IPS DF 4.7 (cell line): Measurements from ENCODE around the gene NR1I3.
"Not testable (repeated sequence)": the region's sequence is repeated elsewhere in the genome, so short reads cannot be mapped to it uniquely, and the experiment has no call there.

Experiments
- DNase-seq: peaks from one replicate; pipeline ENCODE4 v3.0.0-alpha.2; 2013; ENCODE audit warnings: low spot score; ENCODE audit errors: extremely low read depth

The NR1I3 gene

DNA sequence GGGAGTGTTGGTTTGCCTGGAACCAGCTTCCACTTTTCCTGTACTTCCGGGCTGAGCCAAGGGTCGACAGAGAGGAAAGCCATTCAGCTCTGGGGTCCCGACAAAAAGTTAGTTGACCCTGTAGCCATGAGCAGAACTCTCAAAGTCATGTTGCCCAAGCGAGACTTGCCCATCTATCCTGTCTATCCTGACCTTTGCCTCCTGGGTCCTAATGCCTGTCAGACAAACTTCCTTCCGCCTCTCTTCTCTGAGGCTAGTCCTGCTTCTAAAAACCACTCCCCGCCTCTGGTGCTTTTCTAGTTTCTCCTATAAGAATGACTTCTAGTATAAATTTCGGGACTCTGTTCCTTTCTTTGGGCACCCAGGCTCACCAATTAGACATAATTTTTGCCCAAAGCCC, 12.8 kb upstream of the NR1I3 start:
- no peak for DNase-seq

DNA sequence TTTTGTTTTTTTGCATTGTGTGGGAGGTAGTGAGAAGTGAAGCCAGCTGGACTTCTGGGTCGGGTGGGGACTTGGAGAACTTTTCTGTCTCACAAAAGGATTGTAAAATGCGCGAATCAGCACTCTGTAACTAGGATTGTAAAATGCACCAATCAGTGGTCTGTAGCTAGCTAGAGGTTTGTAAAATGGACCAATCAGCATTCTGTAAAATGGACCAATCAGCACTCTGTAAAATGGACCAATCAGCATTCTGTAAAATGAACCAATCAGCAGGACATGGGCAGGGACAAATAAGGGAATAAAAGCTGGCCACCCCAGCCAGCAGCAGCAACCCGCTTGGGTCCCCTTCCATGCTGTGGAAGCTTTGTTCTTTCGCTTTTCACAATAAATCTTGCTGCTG, 12.1 kb upstream of the NR1I3 start:
- DNase-seq = not testable (repeated sequence)

DNA sequence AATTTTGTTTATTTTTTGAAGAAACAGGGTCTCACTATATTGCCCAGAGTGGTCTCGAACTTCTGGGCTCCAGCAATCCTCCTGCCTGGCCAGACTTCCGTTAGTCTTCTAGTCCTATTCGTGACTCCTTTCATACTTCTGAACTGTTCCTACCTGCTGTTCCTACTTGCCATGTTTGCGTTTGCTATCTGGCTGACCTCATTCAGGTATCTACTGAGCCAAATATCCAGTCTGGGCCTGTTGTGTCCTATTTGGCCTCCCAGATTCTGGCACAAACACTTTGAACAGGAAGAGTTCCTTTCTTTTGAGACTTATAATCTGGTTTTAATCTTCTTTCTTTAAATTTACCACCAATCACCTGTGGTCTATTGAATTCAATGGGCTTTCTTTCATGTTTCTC, 6.9 kb upstream of the NR1I3 start:
- DNase-seq = no peak

DNA sequence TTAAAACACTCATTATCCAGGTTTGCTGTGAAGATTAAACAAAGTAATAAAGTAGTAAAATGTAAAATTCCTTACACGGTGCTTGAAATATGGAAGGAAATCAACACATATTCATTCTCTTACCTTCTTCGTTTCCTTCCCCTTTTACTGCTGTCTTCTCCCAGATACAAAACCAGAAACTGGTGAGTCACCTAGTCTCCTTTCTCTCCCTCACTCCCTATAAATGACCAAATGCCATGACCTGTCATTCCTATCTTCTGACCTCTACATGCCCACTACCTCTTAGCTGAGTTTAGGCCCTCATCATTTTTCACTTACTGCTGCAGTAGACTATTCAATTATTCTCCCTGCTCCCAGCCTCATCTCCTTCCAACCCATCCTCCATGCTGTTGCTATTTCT, 4.3 kb upstream of the NR1I3 start:
- DNase-seq = no peak

DNA sequence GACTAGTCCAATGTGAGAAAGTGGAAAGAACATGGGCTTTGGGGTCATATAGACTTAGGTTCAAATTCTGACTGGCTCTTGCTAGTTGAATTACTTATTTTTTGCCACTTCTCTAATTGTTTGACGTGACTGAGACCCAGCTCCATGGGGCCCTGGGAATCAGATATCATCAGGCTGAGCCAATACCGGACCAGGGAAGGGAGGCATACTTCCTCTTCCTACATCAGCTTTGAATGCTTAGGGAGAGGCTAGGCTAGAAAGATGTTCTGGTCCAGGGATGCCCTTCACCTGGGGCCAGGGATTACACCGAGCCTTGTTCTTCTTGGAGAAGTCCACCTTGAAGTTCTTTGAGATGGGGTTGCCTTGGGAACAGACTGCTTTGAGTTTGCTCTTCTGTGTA, 3.7 kb upstream of the NR1I3 start:
- DNase-seq = no peak

DNA sequence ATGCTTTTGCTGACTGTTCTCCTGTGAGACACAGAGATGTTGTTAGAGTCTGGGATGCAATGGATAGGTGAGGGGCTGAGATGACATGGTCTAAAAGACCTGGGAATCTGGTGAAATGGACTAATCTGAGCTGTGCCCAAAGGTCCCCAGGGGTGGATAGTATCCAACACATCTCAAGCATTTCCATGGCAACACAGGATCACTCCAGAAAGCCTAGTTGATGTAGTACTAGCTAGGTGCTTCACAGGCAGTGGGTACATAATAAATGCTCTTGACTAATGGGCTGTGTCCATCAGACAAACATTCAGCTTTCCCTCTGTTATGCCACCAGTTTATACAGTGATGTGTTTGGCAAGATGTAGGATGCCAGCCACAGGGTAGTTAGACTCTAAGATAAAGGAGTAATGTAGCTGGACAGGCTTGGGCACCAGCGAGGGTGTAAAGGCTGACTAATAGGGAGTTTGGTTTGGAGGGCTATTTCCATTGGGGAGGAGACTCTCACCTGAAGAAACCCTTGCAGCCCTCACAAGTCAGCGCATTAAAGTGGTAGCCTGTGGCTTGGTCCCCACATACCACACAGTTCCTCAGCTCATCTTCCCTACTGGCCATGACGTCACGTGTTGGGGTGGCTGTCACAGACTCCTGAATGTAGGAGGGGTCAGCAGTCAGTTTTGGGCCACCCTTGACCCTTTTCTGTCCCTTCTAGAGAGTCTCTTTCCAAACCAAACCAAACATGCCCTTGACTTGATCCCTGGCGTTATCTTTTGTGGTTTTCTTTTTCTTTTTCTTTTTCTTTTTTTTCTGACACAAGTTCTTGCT, 1.8 kb downstream of the NR1I3 start:
- no peak for DNase-seq

DNA sequence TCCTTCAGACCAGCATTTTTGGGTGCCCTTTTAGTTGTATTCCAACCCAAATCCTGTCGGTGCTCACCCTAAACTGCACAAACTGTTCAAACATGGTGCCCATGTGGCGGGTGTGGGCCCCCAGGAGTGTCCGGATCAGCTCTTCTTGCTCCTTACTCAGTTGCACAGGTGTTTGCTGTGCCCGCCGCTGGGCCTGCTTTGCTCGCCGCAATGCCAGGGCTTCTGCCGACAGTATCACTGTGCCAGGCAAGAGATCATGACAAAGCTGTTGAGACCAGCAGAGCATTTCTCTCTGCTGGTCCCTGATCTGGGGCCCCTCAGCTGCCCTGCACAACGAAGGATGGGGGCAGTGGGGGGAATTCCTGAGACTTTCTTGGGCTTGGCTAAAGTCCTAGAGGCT, 4.9 kb downstream of the NR1I3 start:
- no peak for DNase-seq

DNA sequence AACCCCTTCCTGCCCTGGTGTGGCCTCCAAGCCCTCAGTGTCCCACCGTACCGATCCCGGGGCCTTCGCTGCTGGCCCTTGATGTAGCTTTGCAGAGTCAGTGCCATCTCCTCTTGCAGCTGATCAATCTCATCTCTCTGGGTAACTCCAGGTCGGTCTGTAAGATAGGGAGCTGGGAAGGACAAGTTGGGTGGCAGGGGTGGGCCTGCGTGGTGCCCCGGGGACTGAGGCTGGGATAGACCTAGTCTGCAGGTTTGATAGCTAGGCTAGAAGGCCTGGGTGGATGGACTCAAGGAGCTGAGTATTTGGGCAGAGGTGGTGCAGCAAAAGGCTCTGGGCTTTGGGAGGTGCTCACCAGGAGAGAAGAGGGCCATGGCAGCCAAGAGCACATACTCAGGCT, 7.2 kb downstream of the NR1I3 start:
- DNase-seq = no peak

DNA sequence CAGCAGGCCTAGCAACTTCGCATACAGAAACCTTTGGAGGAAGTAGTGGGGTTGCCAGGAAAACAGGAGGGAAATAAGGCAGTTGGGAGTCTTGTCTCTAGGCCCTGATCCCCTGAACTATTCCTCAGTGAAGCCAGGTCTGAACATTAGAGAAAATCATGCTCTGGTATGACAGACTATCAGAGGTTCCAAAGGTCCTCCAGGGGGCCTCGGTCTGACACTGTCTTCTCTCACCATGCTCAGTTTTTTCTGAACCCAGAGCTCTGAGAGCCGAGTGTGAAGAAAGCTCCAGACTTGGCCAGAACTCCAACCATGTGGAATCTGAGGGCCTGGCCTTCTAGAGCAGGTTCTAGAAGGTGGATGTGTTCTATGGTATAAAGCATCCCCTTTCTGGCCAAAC, 8.1 kb downstream of the NR1I3 start:
- DNase-seq = no peak

DNA sequence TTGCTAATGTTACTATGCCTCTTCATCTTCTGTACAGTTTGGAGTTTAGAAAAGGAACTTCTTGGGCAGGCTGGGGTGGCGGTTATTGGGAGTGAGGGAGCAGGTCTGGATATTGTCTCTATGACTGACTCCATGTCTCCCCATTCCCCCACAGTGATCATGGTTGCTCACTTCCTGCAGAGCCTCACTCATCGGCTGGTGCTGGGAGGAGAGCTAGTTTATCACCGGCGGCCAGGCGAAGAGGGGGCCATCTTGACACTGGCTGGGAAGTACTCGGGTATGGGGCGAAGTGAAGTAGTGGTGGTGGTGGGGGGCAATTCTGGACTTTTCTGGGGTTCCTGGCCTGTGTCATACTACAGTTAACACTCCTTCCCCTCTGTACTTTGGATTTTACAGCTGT, 10.0 kb downstream of the NR1I3 start:
- DNase-seq = no peak

DNA sequence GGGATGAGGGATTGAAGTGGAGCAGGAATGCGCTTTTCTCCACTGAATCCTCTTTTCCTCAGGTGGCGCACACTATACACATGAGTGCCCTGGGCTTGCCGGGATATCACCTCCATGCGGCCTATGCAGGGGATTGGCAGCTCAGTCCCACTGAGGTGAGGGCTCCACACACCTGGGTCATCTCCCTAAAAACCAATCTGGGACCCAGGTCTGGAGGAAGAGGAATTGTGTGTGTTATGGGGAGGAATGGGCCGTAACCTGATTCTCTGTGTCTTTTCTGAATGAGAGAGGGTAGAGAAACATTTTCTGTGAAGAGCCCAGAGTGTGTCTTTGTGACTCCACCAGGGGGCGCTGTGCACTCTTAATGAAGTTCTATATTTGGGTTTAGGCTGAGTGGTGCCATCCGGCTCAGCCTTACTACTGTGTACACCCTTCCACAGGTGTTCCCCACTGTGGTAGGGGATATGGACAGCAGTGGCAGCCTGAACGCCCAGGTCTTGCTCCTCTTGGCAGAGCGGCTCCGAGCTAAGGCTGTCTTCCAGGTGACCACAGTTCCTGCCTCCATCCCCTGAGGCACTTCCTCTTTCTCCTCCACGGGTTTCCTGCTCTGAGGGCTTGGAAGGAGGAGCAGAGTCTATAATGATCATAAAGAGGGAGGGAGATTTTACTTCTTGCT, 10.7 kb downstream of the NR1I3 start:
- DNase-seq = no peak

DNA sequence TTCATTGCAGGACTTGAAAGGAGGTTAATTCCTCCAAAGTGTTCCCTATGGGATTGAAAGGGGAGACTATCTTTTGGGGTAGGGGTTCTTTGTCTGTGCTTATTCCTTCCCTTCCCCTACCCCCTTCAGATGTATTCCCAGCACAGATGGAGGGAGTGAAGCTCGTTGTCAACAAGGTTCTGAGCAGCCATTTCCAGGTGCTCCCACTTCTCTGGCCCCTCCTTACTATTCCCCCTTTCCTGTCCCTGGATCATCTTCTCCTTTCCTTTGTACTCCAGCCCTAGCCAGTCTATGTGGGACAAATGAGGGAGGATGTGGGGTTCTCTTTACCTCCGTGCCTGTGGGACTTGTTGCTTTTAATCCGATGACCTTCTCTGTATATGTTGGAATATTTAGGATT, 11.2 kb downstream of the NR1I3 start:
- DNase-seq = no peak

DNA sequence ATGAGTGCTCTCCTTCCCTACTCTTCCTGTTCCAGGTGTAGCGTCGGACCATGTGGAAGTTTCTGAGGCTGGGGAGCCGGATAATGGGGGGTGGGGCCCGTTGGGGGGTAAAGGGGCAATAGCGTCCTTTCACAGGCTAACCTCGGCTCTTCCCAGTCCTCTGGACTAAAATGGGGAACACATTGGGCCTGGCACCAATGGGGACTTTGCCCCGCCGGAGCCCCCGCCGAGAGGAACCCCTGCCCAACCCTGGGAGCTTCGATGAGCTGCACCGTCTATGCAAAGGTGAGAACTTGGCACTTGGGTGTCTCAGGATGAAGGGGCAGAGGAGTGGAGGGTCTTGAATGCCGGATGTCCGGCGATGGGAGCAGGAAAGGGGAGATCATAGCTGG, 11.7 kb downstream of the NR1I3 start:
- DNase-seq = no peak

DNA sequence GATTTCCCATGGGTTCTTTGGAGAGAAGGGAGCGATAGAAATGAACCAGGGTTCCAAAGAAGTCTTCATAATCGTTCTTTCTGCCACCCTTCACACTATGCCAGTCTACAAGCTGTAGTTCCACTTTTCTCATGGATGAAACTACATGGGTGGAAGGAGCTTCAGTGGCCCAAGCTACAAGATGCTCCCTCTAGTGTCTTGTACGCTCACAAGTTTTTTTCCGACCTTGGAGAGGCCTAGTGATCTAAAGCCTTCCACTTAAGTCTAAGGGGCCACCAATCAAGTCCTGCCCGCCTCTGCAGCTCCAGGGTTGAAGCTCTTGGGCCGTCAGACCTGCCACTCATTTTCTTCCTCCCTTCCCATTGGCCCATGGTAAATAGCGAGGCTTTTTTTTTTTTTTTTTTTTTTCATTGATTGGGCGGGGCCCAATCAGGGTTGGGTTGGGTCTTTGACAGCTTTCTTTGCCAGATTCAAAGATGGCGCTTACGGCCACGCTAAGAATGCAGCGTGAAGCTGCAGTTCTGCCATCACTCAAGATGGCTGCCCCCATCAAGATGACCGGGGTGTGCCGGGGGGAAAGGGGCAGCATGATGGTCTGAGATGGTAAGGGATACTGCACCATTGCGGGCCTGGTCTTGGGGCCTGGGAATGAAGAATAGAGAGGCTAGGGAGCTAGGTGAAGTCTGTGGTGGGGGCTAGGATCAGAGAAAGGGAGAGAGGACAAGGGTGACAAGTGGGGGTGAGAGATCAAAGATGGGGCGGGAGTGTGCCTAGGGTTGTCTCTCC, 12.3 kb downstream of the NR1I3 start, which contains the start of gene TOMM40L:
TOMM40L (plus strand) TSS at position 527 of the 786 bp plus-strand sequence. CDS start 430 bp downstream, outside the sequence.
- peak; percentile 94 for DNase-seq

DNA sequence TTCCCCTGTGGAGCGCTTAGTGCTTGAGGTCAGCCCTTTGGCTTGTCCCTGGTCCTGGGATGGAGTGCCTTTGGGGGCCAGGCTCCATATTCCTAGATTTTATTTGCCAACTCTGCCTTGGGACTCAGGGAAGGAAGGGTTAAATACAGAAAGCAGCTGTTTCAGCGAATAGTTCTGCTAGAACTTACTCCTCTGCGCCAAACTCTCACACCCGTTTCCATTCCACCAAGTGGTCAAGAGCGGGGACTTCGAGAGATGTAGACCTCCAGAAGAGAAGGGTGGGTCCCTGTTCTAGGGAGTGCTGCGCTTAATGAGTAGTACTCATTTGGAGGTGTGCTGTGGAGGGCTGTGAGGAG, 12.8 kb downstream of the NR1I3 start:
- DNase-seq = no peak

DNA sequence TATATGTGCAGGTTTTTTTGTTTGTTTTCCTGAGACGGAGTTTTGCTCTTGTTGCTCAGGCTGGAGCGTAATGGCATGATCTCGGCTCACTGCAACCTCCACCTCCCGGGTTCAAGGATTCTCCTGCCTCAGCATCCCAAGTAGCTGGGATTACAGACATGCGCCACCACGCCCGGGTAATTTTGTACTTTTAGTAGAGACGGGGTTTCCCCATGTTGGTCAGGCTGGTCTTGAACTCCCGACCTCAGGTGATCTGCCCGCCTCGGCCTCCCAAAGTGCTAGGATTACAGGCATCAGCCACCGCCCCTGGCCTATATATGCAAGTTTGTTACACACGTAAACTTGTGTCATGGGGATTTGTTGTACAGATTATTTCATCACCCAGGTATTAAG, 13.3 kb downstream of the NR1I3 start:
- DNase-seq = not testable (repeated sequence)

DNA sequence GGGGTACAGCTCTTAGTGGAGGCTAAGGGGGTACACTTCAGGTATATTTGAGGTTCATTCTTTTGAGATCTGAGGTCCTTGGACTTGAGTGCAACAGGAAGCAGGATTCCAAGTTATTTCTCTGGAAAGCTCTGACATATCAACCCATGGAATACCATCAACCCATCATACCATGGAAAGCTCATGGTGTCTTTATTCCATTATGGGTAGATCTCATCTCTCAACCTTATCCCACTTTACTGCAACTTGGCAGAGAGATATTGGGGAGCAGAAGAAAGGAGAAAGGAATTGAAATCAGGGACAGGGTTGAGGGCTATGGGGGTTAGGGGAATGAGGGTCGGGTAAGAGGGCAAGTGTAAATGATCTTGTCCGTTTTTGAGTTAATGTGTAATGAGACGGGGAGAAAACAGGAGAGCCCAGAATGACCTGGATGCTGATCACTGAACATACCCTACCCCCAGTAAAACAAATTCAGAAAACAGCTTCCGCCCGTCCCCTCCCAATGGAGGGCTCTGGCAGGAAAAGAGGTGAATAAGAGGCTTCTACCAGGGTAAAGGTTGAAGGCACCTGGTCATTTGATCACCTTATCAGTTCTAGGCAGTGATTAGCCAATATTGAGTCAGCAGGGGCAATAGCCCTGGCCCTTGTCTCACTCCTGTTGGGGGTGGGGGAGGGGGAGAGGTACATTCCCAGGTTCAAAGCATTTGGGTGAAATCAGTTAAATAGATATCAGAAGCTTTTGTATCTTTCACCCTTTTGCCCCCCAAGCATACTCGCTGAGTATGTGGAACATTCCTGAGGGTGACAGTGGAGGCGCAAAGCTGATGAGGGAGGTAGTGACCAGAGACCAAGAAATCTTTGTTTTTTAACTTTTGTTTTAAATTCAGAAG, 14.0 kb downstream of the NR1I3 start:
- DNase-seq = no peak

DNA sequence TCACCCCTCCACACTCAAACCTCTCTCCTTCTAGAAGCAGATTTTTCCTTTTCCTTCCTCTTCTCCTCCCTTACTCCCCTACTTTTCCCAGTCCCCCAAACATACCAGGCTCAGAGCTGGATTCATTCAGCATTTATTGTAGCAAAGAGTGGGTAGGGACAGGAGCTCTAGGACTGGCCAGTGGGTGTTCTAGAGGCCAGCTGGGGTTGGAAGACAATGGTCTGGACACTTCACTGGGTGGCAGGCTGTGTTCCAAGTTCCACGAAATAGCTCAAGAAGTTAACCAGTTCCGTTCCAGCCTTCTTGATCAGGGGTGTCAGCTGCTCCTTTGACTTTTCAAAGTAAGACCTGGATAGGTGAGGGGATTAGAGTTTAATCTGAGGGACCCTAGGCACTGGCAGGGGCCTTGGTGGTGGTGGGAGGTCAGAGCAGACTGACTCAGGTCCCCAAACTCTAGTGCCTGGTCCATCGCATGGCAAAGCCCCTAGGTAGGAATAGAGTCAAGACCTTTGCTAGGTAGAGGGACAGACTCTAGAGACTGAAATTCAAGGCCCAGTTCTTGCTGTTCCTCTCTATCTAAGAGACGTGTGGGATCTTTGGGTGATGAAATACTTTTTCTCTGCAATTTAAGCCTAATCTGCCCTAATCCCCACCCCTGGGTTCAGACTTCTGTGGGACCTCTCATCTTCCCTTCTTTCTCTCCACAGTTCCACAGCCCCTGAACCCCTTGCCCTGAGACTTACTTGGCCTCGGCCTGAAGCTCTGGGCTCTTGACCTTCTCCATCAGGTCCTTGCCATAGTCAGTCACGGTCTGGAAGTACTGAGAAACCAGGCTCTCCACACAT, 15.6 kb downstream of the NR1I3 start:
- no peak for DNase-seq

DNA sequence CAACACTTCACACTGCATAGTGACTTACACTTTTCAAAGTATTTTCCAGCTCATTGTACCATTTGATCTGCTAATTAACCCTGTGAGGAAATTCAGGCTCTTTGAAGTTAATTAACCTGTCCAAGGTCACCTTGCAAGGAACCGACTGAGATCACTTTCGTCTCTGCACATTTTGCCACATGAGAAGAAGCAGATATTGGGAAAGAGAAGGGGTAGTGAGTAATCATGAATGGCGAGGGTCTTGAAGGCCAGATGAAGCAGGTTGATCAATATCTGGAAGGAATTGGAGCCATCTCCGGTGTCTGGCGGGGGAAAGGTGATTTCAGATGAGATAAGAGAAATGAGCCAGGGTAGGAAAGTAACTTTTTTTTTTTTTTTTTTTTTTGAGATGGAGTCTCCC, 18.0 kb downstream of the NR1I3 start:
- DNase-seq = no peak
